HG03060 (cell line): ENCODE data around the gene CHTF8.

Experiments
- ATAC-seq: cut with Tn5 transposase; IDR thresholded peaks from one replicate; pipeline ENCODE4 v1.9.1; 2021; ENCODE audit warnings: low read depth, moderate number of reproducible peaks; ENCODE audit not compliant: unreplicated experiment

Gene CHTF8

DNA sequence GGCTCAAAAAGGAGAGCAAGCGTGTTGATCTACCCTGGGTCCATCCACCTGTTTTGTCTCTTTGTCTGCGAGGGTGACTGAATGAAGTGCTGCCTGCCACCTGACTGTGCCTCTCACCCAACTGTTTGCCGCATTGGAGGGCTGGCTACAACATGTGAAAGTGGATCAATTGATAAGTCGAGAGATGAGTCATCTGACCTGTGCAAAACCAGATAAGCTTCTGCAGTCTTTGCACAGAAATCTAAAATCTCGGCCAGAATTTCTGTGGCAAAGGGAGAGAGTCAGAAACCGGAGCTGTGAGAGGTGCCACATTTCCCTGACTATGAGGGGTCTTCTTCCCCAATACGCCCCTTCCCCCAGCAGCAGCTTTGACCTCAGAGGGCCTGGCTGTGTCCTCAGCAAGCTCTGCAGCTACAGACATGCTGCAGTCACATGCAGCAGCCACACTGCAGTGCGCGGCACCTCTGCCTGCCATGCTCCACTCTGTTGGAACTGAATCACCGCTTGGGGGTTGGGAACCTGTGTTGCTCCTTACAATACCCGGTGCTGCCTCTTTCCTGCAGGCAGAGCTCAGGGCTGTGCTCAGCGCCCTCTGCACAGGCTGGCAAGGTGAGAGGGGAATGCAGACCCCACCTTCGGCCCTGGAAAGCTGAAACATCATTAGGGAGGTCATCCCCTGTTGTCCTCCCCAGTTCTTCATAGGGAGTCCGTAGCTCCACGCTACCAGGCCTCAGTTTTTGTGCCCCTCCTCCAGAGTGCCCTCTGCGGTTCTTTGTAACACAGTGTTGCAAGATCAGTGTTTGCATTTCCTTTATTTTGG, 43.1 kb downstream of the CHTF8 start:
- no peak for ATAC-seq

DNA sequence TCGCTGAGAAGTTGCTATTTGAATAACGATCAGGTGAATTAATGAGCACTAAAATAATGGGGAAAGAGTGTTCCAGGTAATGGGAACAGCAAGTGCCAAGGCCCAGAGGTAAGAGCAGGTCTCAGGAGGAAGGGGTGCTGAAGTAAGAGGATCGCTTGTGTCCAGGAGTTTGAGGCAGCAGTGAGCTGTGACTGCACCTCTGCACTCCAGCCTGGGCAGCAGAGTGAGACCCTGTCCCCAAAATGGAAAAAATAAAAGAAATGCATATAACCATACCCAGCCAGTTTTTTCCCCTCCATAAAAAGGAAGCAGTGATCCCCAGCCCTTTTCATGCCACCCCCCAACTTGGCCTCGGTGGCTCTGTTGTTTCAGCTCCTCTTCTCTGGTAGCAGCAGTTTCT, 43.7 kb downstream of the CHTF8 start:
- no peak for ATAC-seq

DNA sequence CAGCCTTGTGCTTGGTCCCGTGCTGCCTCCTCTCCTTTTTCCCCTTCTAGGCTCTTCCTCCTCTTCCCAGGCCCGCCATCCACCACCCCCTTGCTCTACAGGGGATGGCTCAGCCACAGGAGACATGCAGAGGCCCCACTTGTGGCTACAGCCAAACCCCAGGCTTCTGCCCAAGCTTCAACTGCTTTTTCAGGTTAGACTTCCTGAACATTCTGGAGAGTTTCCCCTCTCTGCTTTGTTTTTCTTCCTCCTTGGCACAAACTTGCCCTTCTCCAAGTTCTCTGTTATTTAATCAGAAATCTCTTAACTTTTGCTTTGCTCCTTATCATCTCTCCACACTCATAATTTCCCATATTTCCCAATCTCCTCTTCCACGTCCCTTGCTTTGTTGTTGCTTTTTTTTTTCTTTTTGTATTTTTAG, 45.2 kb downstream of the CHTF8 start:
- ATAC-seq = no peak

DNA sequence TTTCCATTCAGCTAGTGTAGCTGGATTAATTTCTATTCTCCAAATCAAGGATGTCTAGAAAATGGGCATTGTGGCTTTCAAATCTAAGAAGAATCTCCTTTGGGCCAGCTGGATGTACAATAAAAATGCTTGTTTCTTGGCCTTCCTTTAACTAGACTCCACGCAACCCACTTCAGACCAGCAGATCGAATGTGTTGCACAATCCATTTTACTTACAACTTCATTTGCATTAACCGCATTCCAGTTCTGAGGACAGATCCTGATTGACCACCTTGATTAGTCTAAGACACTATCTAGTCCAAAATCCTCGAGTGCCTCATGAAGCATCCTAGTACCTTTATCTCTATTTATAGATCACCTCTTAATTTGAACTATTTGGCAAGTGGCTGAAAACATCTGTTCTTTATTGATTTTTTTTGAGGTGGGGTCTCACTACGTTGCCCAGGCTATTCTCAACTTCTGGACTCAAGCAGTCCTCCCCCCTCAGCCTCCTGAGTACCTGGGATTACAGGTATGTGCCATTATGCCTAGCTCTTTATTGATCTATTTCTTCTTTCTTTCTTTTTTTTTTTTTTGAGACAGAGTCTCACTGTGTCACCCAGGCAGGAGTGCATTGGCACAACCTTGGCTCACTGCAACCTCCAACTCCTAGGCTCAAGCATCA, 47.2 kb downstream of the CHTF8 start:
- ATAC-seq = no peak

DNA sequence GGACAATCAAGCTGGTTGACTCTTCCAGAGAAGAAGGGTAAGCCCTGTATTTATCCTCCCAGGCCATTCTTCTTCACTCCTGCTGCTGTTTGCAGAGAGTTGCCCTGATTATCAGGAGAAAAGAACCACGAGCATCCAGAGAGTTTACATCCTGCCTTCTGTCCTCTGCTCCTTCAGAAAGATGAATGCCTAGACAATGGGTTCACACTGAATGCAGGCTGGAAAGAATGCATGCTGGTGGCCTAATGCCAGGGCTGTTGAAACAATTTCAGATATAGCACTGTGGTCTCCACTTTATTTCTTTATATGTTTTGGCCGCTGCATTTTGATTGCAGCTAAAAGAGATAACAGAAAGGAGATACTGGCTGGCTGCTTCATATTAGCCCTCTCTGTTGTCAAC, 48.1 kb downstream of the CHTF8 start:
- ATAC-seq = no peak

DNA sequence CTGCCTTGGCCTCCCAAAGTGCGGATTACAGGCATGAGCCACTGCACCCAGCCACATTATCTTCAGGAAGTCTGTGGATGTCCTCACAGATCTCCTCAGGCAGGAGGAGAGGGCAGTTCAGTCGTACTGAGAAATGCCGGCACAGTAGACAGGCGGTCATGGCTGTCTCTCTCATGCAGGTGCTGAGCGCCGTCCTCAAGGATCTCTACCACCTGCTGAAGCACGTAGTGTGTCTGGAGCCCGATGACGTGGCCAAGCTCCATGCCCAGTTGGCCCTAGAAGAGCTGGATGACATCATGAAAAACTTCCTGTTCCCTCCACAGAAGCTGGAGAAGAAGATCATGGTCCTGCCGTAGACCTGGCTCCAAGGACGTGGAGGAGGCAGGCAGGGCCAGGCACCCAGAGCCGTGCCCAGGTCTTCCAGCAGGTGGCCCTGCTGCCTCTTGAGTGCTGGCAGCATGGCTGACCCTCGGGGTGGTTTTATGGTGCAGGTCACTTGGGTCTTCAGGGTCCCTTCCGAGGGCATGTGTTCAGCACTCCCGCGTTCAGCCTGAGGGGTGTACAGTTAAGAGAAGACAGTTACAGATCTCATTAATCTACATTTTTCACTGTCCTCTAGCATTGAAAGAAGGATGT, 49.0 kb downstream of the CHTF8 start:
- ATAC-seq = no peak

DNA sequence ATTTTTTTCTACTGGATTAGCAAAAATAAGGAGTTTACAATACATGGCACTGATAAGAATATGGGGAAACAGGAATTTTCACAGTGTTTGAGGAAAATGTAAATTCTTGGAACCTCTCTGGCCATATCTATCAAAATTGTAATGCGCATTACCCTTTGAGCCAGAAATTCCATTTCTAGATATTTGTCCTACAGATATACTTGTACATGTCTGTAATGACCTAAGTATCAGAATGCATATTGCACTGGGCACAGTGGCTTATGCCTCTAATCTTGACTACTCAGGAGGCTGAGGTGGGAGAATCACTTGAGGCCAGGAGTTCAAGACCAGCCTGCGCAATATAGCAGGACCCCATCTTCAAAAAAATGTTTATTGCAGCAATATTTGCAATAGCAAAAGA, 52.7 kb downstream of the CHTF8 start:
- ATAC-seq = no peak

DNA sequence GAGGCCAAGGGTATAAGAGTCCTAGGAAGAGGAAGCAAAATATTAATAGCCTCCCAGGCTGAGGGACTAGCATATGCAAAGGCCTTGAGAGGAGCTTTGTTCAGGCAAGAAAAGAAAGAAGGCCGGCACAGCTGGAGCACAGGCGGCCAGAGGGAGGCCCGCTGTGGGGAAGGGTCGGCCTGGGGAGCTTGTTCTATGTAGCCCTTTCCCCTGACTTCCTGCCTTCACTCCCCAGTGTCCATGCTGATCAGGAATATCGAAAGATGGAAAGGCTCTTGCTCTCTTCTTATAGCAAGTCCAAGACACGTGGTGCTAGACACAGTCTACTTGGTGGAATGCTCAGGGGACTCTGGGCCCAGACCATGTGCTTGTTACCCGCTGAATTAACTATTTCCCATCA, 54.3 kb downstream of the CHTF8 start:
- ATAC-seq = no peak

DNA sequence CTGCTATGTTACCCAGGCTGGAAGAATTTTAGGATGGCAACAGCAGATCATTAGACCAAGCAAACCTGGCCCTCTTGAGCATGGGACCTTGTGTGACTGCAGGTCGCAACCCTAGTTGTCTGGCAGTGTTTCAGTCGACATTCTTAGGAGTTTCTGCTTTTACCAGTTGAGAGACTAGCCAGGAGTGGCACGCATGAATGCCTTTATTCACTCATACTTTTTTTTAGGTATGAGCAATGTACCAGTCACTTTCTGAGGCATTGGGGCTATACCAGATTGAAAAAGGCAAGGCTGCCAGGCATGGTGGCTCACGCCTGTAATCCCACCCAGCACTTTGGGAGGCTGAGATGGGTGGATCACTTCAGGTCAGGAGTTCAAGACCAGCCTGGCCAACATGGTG, 55.1 kb downstream of the CHTF8 start:
- no peak for ATAC-seq

DNA sequence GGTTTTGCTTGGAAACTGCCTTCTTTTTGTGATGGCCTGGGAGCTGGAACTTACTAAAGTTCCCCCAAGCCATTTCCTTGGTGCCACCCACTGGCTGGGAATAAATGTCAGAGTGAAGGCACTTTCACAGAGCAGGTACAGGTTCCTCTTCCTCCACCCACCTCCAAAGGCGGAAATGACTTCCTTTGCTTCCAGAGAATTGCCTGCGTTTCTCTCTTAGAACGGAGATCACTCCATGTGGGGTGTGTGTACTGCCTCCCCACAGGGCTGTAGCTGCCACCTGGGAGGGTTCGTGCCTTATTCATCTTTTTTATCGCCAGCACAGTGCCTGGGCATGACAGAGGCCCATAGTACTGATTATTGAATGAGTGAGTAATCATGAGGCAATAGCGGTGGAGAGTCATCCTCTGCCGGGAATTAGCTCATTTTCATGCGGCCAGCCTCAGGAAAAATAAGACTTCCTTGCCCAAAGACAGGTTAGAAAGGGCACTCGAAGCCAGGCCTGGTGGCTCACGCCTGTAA, 59.1 kb downstream of the CHTF8 start:
- ATAC-seq = no peak

DNA sequence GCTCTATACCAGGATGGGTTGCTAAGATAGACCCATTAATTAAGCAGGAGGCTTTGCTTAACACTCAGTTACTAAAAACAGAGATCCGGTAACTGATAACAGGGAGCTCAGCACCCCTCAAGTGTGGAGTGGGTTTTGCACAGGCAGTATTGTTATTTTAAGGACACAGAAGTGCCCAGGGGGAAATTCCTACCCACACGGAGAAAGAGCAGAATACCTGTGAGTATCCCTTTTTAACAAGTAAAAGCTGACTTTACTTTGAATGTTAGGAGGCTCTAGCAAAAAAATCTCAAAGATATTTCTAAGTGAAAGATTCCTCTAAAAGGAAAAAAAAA, 59.8 kb downstream of the CHTF8 start:
- ATAC-seq = no peak

DNA sequence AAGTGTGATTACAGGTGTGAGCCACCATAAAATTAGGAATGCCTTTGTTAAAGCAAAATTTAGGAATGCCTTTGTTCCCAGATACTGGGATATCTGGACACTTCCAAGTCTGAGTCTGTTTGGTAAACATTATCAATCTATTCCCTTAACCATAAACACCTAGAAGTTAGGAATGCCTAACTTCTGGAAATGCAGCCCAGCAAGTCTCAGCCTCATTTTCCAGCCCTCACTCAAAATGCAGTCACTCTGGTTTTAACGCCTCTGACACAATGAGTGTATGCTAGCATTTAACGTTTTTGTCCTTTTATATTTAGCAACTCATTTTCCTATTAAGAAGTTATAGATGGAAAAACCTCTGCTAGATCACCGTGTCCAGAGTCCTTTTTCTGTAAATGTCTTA, 61.4 kb downstream of the CHTF8 start:
- ATAC-seq = no peak

DNA sequence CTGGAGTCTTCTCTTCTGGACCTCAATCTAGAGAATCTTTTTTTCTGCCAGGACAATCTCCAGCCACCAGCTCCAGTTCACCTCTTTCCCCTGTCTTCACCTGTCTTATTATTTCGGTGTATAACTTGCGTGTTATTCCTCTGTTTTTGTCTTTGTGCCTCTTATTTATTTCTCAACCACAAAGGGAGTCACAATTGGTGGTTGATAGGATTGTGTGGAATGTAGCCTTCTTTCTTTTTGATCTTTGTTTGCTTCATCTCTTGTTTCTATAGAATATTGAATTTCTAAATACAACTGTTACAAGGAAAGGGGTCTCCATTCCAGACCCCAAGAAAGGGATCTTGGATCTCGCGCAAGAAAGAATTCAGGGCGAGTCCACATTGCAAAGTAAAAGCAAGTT, 62.9 kb downstream of the CHTF8 start:
- ATAC-seq = no peak
